Measurements from ENCODE around the gene CYP2J2. TPM values are rescaled to one million over a fixed set of nuclear protein-coding genes. Genes with fewer than 3 reads are reported as not detected.

Gene CYP2J2
- total and polyA plus RNA-seq, 7 donors = 1.4 to 55.7 (median 3.9) TPM

DNA sequence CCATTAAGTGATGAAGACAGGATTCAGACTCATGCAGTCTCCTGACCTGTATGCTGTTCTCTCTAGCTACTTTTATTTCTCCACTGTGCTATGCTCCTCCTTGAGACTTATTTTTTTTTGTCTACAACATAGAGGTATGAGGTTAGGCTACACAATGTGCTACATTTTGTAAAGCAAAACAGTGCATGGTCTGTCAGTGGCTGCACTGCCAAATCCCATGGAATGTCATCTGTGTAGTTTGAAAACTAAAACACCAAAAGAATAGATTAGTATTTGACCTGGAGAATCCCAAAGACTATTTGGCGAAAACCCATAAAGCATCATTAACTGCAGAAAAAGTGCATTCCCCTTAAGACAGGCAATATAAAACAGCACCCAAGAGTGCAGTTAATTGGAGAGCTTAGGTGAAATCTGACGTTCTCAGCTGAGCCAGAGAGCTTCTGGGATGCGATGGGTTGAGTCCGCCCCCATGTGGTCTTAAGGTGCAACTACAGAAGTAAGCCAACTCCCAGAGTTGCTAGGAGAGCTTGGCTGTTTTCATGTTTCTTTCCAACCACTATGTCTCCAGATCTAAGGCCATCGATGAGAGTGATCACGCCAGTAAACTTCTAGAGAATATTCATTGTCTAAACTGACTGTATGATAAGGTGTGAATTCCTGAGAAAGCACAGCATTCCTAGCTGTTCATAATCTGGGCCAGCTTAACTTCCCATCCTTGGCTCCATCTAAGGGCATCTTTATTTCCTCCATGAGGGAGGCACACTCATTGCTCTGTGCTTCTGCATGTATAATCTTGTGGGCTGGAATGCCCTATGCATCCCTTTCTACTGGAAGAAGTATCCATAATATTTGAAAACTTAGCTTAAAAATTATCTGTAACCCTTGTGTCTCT lies 20.7 kb upstream of the CYP2J2 start:
- intact Hi-C loops (cut with DNase I) = loop anchor here (2.0 kb wide), 2 partner anchors 66 to 68 kb away; no protein-coding TSS in a partner anchor
- no peak overlapping the region for H3K27ac ChIP-seq
- H3K36me3 ChIP-seq (ENCODE audit: insufficient read depth in 1 of 2, low read depth in 1 of 2) = no peaks in the 10 kb centered on the region
- TF ChIP-seq, protein P1, sequence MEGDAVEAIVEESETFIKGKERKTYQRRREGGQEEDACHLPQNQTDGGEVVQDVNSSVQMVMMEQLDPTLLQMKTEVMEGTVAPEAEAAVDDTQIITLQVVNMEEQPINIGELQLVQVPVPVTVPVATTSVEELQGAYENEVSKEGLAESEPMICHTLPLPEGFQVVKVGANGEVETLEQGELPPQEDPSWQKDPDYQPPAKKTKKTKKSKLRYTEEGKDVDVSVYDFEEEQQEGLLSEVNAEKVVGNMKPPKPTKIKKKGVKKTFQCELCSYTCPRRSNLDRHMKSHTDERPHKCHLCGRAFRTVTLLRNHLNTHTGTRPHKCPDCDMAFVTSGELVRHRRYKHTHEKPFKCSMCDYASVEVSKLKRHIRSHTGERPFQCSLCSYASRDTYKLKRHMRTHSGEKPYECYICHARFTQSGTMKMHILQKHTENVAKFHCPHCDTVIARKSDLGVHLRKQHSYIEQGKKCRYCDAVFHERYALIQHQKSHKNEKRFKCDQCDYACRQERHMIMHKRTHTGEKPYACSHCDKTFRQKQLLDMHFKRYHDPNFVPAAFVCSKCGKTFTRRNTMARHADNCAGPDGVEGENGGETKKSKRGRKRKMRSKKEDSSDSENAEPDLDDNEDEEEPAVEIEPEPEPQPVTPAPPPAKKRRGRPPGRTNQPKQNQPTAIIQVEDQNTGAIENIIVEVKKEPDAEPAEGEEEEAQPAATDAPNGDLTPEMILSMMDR (IDR thresholded peaks at IDR 0.05) = peak; percentile 96
- H3K4me3 ChIP-seq = no peak overlapping the region
- no peaks in the 10 kb centered on the region for H3K4me1 ChIP-seq
- H3K9me3 ChIP-seq = no peaks in the 10 kb centered on the region
- DNase-seq (peak in 1 of 2 donors; percentile 23), ATAC-seq (peak; percentile 87 to 96 (median 93))
- H3K27me3 ChIP-seq (ENCODE audit: insufficient read depth in 3 of 3, low read length in 2 of 3) = no peaks in the 10 kb centered on the region
- 2 to 6% (median 4%) methylated on average over 6 of the region's 6 CpGs for WGBS, 3 donors

DNA sequence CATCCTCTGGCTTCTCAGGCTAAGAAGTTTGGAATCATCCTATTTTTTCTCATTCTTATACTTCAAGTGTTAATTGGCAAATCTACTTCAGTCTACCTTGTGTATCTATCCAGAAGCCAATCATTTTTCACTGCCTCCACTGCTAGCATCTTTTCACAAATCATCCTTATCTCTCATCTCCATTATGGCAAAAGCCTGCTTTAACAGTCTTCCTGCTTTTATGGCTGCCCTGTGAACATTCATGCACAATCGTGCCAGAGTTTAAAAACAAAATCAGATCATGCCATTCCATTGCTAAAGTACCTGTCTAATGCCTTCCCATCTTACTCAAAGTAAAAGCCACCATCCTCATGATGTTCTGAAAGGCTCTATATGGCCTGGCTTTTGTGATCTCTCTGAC lies 19.2 kb upstream of the CYP2J2 start:
- H3K27me3 ChIP-seq (ENCODE audit: insufficient read depth in 3 of 3, low read length in 2 of 3) = no peaks in the 10 kb centered on the region
- H3K9me3 ChIP-seq = no peaks in the 10 kb centered on the region

DNA sequence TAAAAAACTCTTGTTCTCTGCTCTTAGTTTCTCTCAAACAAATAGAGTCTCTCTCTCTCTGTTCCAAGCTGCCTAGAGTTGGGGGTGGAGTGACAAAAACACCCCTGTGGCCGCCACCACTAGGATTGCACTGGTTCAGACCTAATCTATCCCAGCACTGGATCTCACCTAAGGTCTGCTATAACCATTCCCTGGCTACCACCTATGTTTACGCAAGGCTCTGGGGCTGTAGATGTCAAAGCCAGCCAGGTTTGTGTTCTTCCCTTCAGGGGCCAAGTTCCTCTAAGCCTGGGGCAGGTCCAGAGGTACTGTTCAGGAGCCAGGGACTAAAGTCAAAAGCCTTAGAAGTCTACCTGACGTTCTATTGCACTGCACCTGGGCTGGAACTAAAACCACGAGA lies 12.8 kb upstream of the CYP2J2 start:
- H3K27ac ChIP-seq = no peak overlapping the region
- TF ChIP-seq, protein P1 (IDR thresholded peaks at IDR 0.05) = no peak
- intact Hi-C loops (cut with DNase I) = no loop called here
- DNase-seq (no peak), ATAC-seq (no peak)
- H3K27me3 ChIP-seq (ENCODE audit: insufficient read depth in 3 of 3, low read length in 2 of 3) = no peaks in the 10 kb centered on the region
- H3K9me3 ChIP-seq = peaks cover 7% of the 10 kb centered on the region
- no peaks in the 10 kb centered on the region for H3K36me3 ChIP-seq (ENCODE audit: insufficient read depth in 1 of 2, low read depth in 1 of 2)
- no peak overlapping the region for H3K4me3 ChIP-seq
- 81 to 92% (median 81%) methylated on average over 4 of the region's 4 CpGs for WGBS, 3 donors
- no peaks in the 10 kb centered on the region for H3K4me1 ChIP-seq

More for the DNA sequence above, 19.2 kb upstream of the CYP2J2 start:
- intact Hi-C loops (cut with DNase I) = loop anchor here (2.0 kb wide), 2 partner anchors 65 to 67 kb away; no protein-coding TSS in a partner anchor
- TF ChIP-seq, protein P1 (IDR thresholded peaks at IDR 0.05) = no peak
- Histone ChIP-seq H3K4me1 (no peaks in the 10 kb centered on the region), H3K36me3 (ENCODE audit: insufficient read depth in 1 of 2, low read depth in 1 of 2) (no peaks in the 10 kb centered on the region), H3K27ac (no peak overlapping the region), H3K4me3 (no peak overlapping the region)
- ATAC-seq (no peak), DNase-seq (no peak)
- 39 to 49% (median 47%) methylated on average over 1 of the region's 1 CpG for WGBS, 3 donors

DNA sequence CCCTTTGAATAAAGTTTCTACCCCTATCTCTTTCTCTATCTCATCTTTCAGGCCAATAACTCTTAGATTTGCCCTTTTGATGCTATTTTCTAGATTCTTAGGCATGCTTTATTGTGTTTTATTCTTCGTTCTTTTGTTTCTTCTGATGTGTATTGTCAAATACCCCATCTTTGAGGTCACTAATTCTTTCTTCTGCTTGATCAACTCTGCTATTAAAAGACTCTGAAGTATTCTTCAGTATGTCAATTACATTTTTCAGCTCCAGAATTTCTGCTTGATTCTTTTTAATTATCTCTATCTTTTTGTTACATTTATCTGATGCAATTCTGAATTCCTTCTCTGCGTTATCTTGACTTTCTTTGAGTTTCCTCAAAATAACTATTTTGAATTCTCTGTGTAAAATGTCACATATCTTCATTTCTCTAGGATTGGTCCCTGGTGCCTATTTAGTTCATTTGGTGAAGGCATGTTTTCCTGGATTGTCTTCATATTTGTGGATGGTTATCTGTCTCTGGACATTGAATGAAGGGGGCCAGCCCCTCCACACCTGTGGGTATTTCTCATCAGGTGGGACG lies 11.2 kb upstream of the CYP2J2 start:
- Histone ChIP-seq H3K27me3 (ENCODE audit: insufficient read depth in 3 of 3, low read length in 2 of 3) (no peaks in the 10 kb centered on the region), H3K36me3 (ENCODE audit: insufficient read depth in 1 of 2, low read depth in 1 of 2) (no peaks in the 10 kb centered on the region), H3K27ac (no peak overlapping the region), H3K9me3 (peaks cover 7% of the 10 kb centered on the region), H3K4me3 (no peak overlapping the region), H3K4me1 (no peaks in the 10 kb centered on the region)
- DNase-seq = no peak
- TF ChIP-seq, protein P1 (IDR thresholded peaks at IDR 0.05) = no peak
- ATAC-seq = no peak
- intact Hi-C loops (cut with DNase I) = no loop called here
- 91 to 95% (median 92%) methylated on average over 3 of the region's 3 CpGs for WGBS, 3 donors

Data from psoas muscle (tissue), 8 donors.